Measurements from ENCODE around the gene MATN4. TPM values are rescaled to one million over a fixed set of nuclear protein-coding genes. Genes with fewer than 3 reads are reported as not detected.

MATN4 gene
- total and polyA plus RNA-seq, 2 of the 13 experiments (the other 11 are each of a cell fraction or from before 2014, with no cell fraction given), result not detected

GRCh38 chr20:45344168-45344860 lies 36.2 kb upstream of the MATN4 start (continued):
- TF ChIP-seq MEIS1 (CRISPR knock-in tag; IDR thresholded peaks at IDR 0.05; ENCODE audit: borderline replicate concordance) (peak; percentile 26; the same call in 1 of the 2 replicates), ARNTL (CRISPR knock-in tag; IDR thresholded peaks at IDR 0.05) (0 out of 2 replicates have a peak, but pooled peaks have one; percentile 38), ZNF143 (CRISPR knock-in tag; IDR thresholded peaks at IDR 0.05) (no peak), TBP (CRISPR knock-in tag; IDR thresholded peaks at IDR 0.05) (no peak), MXI1 (IDR thresholded peaks at IDR 0.05; ENCODE audit: borderline replicate concordance, low read depth, low read length) (no peak; the same call in 2 of the 3 replicates), MIXL1 (CRISPR knock-in tag; IDR thresholded peaks at IDR 0.05) (peak; percentile 83; the same call in 1 of the 2 replicates), ZNF629 (CRISPR knock-in tag; conservative IDR thresholded peaks at IDR 0.05) (peak; percentile 90), SAP130 (CRISPR knock-in tag; IDR thresholded peaks at IDR 0.05; ENCODE audit: low read depth) (peak; percentile 91), PHF5A (CRISPR knock-in tag; IDR thresholded peaks at IDR 0.05; ENCODE audit: low read depth, unreplicated experiment) (peak; percentile 36), POLR2G (IDR thresholded peaks at IDR 0.05; ENCODE audit: low read depth, low read length) (peak; percentile 83)
- TF ChIP-seq, protein P1, sequence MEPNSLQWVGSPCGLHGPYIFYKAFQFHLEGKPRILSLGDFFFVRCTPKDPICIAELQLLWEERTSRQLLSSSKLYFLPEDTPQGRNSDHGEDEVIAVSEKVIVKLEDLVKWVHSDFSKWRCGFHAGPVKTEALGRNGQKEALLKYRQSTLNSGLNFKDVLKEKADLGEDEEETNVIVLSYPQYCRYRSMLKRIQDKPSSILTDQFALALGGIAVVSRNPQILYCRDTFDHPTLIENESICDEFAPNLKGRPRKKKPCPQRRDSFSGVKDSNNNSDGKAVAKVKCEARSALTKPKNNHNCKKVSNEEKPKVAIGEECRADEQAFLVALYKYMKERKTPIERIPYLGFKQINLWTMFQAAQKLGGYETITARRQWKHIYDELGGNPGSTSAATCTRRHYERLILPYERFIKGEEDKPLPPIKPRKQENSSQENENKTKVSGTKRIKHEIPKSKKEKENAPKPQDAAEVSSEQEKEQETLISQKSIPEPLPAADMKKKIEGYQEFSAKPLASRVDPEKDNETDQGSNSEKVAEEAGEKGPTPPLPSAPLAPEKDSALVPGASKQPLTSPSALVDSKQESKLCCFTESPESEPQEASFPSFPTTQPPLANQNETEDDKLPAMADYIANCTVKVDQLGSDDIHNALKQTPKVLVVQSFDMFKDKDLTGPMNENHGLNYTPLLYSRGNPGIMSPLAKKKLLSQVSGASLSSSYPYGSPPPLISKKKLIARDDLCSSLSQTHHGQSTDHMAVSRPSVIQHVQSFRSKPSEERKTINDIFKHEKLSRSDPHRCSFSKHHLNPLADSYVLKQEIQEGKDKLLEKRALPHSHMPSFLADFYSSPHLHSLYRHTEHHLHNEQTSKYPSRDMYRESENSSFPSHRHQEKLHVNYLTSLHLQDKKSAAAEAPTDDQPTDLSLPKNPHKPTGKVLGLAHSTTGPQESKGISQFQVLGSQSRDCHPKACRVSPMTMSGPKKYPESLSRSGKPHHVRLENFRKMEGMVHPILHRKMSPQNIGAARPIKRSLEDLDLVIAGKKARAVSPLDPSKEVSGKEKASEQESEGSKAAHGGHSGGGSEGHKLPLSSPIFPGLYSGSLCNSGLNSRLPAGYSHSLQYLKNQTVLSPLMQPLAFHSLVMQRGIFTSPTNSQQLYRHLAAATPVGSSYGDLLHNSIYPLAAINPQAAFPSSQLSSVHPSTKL (CRISPR knock-in tag; IDR thresholded peaks at IDR 0.05), result peak; percentile 67
- TF ChIP-seq, protein P2, sequence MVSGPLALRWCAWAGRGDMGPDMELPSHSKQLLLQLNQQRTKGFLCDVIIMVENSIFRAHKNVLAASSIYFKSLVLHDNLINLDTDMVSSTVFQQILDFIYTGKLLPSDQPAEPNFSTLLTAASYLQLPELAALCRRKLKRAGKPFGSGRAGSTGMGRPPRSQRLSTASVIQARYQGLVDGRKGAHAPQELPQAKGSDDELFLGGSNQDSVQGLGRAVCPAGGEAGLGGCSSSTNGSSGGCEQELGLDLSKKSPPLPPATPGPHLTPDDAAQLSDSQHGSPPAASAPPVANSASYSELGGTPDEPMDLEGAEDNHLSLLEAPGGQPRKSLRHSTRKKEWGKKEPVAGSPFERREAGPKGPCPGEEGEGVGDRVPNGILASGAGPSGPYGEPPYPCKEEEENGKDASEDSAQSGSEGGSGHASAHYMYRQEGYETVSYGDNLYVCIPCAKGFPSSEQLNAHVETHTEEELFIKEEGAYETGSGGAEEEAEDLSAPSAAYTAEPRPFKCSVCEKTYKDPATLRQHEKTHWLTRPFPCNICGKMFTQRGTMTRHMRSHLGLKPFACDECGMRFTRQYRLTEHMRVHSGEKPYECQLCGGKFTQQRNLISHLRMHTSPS (CRISPR knock-in tag; IDR thresholded peaks at IDR 0.05; ENCODE audit: low read depth), result peak; percentile 8; the same call in 1 of the 2 replicates
- TF ChIP-seq, protein P3, sequence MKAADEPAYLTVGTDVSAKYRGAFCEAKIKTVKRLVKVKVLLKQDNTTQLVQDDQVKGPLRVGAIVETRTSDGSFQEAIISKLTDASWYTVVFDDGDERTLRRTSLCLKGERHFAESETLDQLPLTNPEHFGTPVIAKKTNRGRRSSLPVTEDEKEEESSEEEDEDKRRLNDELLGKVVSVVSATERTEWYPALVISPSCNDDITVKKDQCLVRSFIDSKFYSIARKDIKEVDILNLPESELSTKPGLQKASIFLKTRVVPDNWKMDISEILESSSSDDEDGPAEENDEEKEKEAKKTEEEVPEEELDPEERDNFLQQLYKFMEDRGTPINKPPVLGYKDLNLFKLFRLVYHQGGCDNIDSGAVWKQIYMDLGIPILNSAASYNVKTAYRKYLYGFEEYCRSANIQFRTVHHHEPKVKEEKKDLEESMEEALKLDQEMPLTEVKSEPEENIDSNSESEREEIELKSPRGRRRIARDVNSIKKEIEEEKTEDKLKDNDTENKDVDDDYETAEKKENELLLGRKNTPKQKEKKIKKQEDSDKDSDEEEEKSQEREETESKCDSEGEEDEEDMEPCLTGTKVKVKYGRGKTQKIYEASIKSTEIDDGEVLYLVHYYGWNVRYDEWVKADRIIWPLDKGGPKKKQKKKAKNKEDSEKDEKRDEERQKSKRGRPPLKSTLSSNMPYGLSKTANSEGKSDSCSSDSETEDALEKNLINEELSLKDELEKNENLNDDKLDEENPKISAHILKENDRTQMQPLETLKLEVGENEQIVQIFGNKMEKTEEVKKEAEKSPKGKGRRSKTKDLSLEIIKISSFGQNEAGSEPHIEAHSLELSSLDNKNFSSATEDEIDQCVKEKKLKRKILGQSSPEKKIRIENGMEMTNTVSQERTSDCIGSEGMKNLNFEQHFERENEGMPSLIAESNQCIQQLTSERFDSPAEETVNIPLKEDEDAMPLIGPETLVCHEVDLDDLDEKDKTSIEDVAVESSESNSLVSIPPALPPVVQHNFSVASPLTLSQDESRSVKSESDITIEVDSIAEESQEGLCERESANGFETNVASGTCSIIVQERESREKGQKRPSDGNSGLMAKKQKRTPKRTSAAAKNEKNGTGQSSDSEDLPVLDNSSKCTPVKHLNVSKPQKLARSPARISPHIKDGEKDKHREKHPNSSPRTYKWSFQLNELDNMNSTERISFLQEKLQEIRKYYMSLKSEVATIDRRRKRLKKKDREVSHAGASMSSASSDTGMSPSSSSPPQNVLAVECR (CRISPR knock-in tag; IDR thresholded peaks at IDR 0.05; ENCODE audit: borderline replicate concordance), result peak; percentile 42; the same call in 1 of the 2 replicates
- TF ChIP-seq, protein P4, sequence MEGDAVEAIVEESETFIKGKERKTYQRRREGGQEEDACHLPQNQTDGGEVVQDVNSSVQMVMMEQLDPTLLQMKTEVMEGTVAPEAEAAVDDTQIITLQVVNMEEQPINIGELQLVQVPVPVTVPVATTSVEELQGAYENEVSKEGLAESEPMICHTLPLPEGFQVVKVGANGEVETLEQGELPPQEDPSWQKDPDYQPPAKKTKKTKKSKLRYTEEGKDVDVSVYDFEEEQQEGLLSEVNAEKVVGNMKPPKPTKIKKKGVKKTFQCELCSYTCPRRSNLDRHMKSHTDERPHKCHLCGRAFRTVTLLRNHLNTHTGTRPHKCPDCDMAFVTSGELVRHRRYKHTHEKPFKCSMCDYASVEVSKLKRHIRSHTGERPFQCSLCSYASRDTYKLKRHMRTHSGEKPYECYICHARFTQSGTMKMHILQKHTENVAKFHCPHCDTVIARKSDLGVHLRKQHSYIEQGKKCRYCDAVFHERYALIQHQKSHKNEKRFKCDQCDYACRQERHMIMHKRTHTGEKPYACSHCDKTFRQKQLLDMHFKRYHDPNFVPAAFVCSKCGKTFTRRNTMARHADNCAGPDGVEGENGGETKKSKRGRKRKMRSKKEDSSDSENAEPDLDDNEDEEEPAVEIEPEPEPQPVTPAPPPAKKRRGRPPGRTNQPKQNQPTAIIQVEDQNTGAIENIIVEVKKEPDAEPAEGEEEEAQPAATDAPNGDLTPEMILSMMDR (CRISPR knock-in tag; IDR thresholded peaks at IDR 0.05), result peak; percentile 32; the same call in 1 of the 2 replicates
- TF ChIP-seq, protein P5, sequence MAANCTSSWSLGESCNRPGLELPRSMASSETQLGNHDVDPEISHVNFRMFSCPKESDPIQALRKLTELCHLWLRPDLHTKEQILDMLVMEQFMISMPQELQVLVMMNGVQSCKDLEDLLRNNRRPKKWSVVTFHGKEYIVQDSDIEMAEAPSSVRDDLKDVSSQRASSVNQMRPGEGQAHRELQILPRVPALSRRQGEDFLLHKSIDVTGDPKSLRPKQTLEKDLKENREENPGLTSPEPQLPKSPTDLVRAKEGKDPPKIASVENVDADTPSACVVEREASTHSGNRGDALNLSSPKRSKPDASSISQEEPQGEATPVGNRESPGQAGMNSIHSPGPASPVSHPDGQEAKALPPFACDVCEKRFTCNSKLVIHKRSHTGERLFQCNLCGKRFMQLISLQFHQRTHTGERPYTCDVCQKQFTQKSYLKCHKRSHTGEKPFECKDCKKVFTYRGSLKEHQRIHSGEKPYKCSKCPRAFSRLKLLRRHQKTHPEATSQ (CRISPR knock-in tag; IDR thresholded peaks at IDR 0.05; ENCODE audit: borderline replicate concordance), result no peak
